ENCODE data around the gene MLLT1. TPM values are rescaled to one million over a fixed set of nuclear protein-coding genes. Genes with fewer than 3 reads are reported as not detected.

MLLT1 gene
- total and polyA plus RNA-seq, 2 of the 8 experiments (the other 6 are each of a cell fraction or from before 2014, with no cell fraction given), result 18.8 to 45.1 TPM

- TF ChIP-seq ATF2 (IDR thresholded peaks at IDR 0.05; ENCODE audit: low read length) (no peak), EZH2 (IDR thresholded peaks at IDR 0.05; ENCODE audit: low read depth, low read length, severe bottlenecking) (no peak), CHD7 (IDR thresholded peaks at IDR 0.05; ENCODE audit: insufficient replicate concordance, low read length) (no peak), RBBP5 (IDR thresholded peaks at IDR 0.05; ENCODE audit: borderline replicate concordance, low read depth, low read length) (no peak), RNF2 (IDR thresholded peaks at IDR 0.05; ENCODE audit: borderline replicate concordance, low read depth, low read length, missing control alignments, poor library complexity, severe bottlenecking) (no peak), PHF8 (conservative IDR thresholded peaks at IDR 0.05; ENCODE audit: low read depth, low read length) (no peak)
These were observed 9.0 kb upstream of the MLLT1 start (continued) for GRCh38 chr19:6288737-6289136.
